Activated naive CD8-positive, alpha-beta T cell treated with anti-CD3 and anti-CD28 coated beads, Interleukin-2, amount 50 U/mL, for 24 hours (primary cell): Measurements from ENCODE around the gene GSTO1.

Experiments
- ATAC-seq: fragments of 150-1000 bp; cut with Tn5 transposase; one replicate; pipeline ENCODE4 v1.10.0; 2021
- DNase-seq: peaks from one replicate; pipeline ENCODE4 v3.0.0; 2021
- H3K27ac Mint-ChIP-seq: one replicate; pipeline ENCODE4 v1.8.0; 2021; ENCODE audit warnings: mild to moderate bottlenecking, mixed read lengths
- H3K27me3 Mint-ChIP-seq: one replicate; pipeline ENCODE4 v1.8.0; 2021; ENCODE audit warnings: mixed read lengths
- H3K36me3 Mint-ChIP-seq: one replicate; pipeline ENCODE4 v1.8.0; 2021; ENCODE audit warnings: low read depth, mixed read lengths
- H3K4me1 Mint-ChIP-seq: one replicate; pipeline ENCODE4 v1.8.0; 2021; ENCODE audit warnings: mixed read lengths
- H3K4me3 Mint-ChIP-seq: one replicate; pipeline ENCODE4 v1.8.0; 2021; ENCODE audit warnings: mild to moderate bottlenecking, moderate library complexity, mixed read lengths
- H3K9me3 Mint-ChIP-seq: one replicate; pipeline ENCODE4 v1.8.0; 2021; ENCODE audit warnings: mixed read lengths

GSTO1 gene

GRCh38 chr10:104254493-104255310 is at the start of gene GSTO1:
Gene GSTO1, plus strand, starts transcription at chr10:104254892. Its CDS starts 37 bp downstream, at chr10:104254929.
- H3K36me3 Mint-ChIP-seq, result peaks cover 43% of the 10 kb centered on the region
- DNase-seq, result peak; percentile 71
- H3K27me3 Mint-ChIP-seq, result peaks cover 4% of the 10 kb centered on the region
- H3K4me3 Mint-ChIP-seq, result peak within 1 kb of the TSS; percentile 90
- no peaks in the 10 kb centered on the region for H3K9me3 Mint-ChIP-seq
- ATAC-seq, result peak; percentile 65
- peaks cover 57% of the 10 kb centered on the region for H3K4me1 Mint-ChIP-seq
- peak within 1 kb of the TSS; percentile 95 for H3K27ac Mint-ChIP-seq

DNA sequence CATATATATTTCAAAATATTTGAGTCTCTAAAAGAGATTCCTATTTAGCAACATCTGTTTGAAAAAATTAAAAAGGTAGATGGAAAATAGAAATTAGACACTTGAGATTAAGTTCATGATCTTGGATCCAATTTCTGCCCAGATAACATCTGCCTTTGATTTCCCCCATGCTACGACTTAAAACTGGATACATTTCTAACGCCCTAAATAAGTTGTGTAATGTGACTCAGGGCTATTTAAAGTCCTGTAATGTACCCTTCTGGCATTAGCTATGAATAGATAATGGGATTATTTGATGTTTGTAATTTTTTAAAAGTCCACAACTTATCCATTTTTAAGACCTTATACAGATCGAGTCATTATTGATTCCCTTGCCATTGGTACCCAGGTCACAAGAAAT is 46.0 kb upstream of the GSTO1 start:
- DNase-seq (no peak), ATAC-seq (no peak)
- no peaks in the 10 kb centered on the region for H3K9me3 Mint-ChIP-seq
- H3K27ac Mint-ChIP-seq, result no peak overlapping the region
- H3K36me3 Mint-ChIP-seq, result no peaks in the 10 kb centered on the region
- H3K27me3 Mint-ChIP-seq, result peaks cover 9% of the 10 kb centered on the region
- H3K4me3 Mint-ChIP-seq, result no peak overlapping the region
- no peaks in the 10 kb centered on the region for H3K4me1 Mint-ChIP-seq

DNA sequence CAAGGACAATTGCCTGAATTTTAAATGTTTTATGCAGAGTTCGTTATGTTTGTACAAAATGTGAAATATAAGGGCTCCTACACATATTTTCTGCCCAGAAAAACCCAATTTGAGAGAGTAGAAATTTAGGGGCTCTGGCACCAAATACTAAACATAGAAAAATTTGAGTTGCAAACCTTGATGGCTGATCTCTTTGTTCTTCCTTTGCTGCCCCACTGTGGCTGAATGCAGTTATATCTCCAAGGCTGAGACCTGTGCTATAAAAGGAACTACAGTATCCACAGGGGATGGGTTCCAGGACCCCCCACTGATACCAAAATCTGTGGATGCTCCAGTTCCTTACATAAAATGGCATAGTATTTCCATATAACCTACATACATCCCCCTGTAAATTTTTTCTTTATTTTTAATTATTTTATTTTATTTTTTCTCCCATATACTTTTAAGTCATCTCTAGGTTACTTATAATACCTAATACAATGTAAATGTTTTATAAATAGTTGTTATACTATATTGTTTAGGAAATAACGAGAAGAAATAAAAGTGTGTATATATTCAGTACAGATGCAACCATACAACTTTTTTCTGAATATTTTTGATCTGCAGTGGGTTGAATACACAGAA is 45.0 kb upstream of the GSTO1 start:
- Mint-ChIP-seq H3K4me1 (no peaks in the 10 kb centered on the region), H3K27ac (no peak overlapping the region), H3K4me3 (no peak overlapping the region), H3K9me3 (no peaks in the 10 kb centered on the region), H3K36me3 (no peaks in the 10 kb centered on the region), H3K27me3 (peaks cover 10% of the 10 kb centered on the region)
- ATAC-seq (no peak), DNase-seq (peak; percentile 22)

GRCh38 chr10:104216631-104217030 is 38.1 kb upstream of the GSTO1 start:
- Mint-ChIP-seq H3K4me1 (no peaks in the 10 kb centered on the region), H3K4me3 (no peak overlapping the region), H3K36me3 (no peaks in the 10 kb centered on the region), H3K27me3 (peaks cover 15% of the 10 kb centered on the region), H3K27ac (no peak overlapping the region), H3K9me3 (no peaks in the 10 kb centered on the region)
- ATAC-seq (no peak), DNase-seq (no peak)

DNA sequence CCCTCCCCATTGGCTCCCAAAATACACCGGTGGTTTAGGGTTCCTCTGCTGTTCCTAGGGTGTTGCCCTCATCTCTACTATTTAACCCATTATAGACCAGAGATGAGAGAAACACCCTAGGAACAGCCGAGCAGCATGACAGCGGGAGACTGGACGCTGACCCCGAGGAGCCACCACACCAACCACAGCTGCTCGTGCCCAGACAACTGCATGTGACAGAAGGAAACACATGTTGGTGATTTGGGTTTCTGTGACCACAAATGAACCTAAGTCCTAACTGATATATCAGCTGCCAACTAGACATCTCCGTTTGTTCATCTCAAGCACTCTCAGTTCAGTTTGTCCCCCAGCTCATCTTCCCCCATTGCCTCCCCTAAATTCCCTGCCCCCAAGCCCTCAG is 35.9 kb upstream of the GSTO1 start:
- no peak for ATAC-seq
- H3K9me3 Mint-ChIP-seq, result no peaks in the 10 kb centered on the region

DNA sequence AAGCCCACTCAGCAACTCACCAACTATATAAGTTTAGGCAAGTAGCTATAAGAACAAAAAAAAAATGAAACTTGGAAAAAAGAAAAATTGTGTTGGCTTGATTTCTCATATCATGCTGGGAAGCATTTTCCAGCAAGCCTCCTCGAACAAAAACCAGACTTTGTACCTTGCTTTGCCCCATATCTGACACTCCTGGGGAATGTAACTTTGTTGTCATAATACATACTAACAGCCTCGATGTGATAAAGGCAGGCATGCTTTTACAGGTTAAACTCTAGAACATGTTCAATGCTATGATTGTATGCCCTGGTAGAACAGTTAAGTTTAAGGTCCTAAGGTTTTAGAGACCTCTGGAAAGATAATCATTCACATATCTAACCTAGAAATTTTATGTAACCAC is 34.2 kb upstream of the GSTO1 start:
- Mint-ChIP-seq H3K36me3 (no peaks in the 10 kb centered on the region), H3K27ac (no peak overlapping the region), H3K4me1 (no peaks in the 10 kb centered on the region), H3K27me3 (peaks cover 14% of the 10 kb centered on the region), H3K4me3 (no peak overlapping the region), H3K9me3 (no peaks in the 10 kb centered on the region)
- ATAC-seq (no peak), DNase-seq (no peak)

More for the DNA sequence above, 35.9 kb upstream of the GSTO1 start:
- H3K36me3 Mint-ChIP-seq, result no peaks in the 10 kb centered on the region
- no peaks in the 10 kb centered on the region for H3K4me1 Mint-ChIP-seq
- no peak overlapping the region for H3K4me3 Mint-ChIP-seq
- H3K27ac Mint-ChIP-seq, result no peak overlapping the region
- DNase-seq, result no peak
- H3K27me3 Mint-ChIP-seq, result peaks cover 13% of the 10 kb centered on the region

DNA sequence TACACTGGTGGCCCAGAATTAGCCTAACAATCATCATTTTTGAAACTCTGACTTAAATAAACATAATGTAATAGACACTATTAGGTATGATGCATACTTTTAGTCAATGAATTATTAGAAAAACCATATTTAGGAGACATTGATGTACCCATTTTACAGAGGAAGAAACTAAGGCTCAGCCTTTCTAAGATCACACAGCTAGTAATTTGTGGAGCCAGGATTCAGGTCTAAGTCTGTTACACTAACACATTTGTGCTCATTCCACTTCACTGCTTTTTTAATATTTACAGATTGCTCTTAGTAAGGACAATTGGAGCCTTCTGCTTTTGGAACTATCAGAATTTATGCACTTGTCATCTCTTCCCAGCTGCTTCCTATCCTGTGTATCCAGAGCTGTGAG is 31.4 kb upstream of the GSTO1 start:
- DNase-seq, result no peak
- no peak for ATAC-seq
- no peaks in the 10 kb centered on the region for H3K9me3 Mint-ChIP-seq
- H3K36me3 Mint-ChIP-seq, result no peaks in the 10 kb centered on the region
- H3K4me3 Mint-ChIP-seq, result no peak overlapping the region
- peaks cover 22% of the 10 kb centered on the region for H3K27me3 Mint-ChIP-seq
- H3K4me1 Mint-ChIP-seq, result no peaks in the 10 kb centered on the region
- no peak overlapping the region for H3K27ac Mint-ChIP-seq

GRCh38 chr10:104230490-104230889 is 24.2 kb upstream of the GSTO1 start:
- no peaks in the 10 kb centered on the region for H3K36me3 Mint-ChIP-seq
- H3K27me3 Mint-ChIP-seq, result peaks cover 17% of the 10 kb centered on the region
- ATAC-seq, result no peak
- no peak for DNase-seq
- H3K4me1 Mint-ChIP-seq, result peaks cover 12% of the 10 kb centered on the region
- no peak overlapping the region for H3K27ac Mint-ChIP-seq
- H3K9me3 Mint-ChIP-seq, result no peaks in the 10 kb centered on the region
- H3K4me3 Mint-ChIP-seq, result no peak overlapping the region

GRCh38 chr10:104231784-104232612 is 22.7 kb upstream of the GSTO1 start, which contains the start of gene CFAP43:
Gene CFAP43, minus strand, starts transcription at chr10:104232364. Its CDS starts 118 bp downstream, at chr10:104232246.
- H3K4me1 Mint-ChIP-seq, result peaks cover 12% of the 10 kb centered on the region
- peaks cover 24% of the 10 kb centered on the region for H3K27me3 Mint-ChIP-seq
- H3K36me3 Mint-ChIP-seq, result no peaks in the 10 kb centered on the region
- peak within 1 kb of the TSS; percentile 67 for H3K27ac Mint-ChIP-seq
- peak; percentile 100 for ATAC-seq
- H3K4me3 Mint-ChIP-seq, result peak within 1 kb of the TSS; percentile 84
- peak; percentile 99 for DNase-seq
- peaks cover 5% of the 10 kb centered on the region for H3K9me3 Mint-ChIP-seq

GRCh38 chr10:104232613-104233102 is 22.0 kb upstream of the GSTO1 start:
- ATAC-seq (peak; percentile 2), DNase-seq (no peak)
- no peaks in the 10 kb centered on the region for H3K36me3 Mint-ChIP-seq
- H3K27me3 Mint-ChIP-seq, result peaks cover 22% of the 10 kb centered on the region
- H3K4me1 Mint-ChIP-seq, result peaks cover 12% of the 10 kb centered on the region
- peaks cover 5% of the 10 kb centered on the region for H3K9me3 Mint-ChIP-seq
- peak overlapping the region; percentile 84 for H3K4me3 Mint-ChIP-seq
- peak overlapping the region; percentile 67 for H3K27ac Mint-ChIP-seq

- DNase-seq (no peak), ATAC-seq (no peak)
- Mint-ChIP-seq H3K36me3 (no peaks in the 10 kb centered on the region), H3K27me3 (peaks cover 19% of the 10 kb centered on the region), H3K4me1 (peaks cover 12% of the 10 kb centered on the region), H3K4me3 (peak overlapping the region; percentile 10), H3K9me3 (peaks cover 5% of the 10 kb centered on the region), H3K27ac (no peak overlapping the region)
Observed at GRCh38 chr10:104233817-104234216, 20.9 kb upstream of the GSTO1 start.

GRCh38 chr10:104234934-104235333 is 19.8 kb upstream of the GSTO1 start:
- Mint-ChIP-seq H3K27ac (no peak overlapping the region), H3K4me3 (no peak overlapping the region), H3K4me1 (peaks cover 12% of the 10 kb centered on the region), H3K27me3 (peaks cover 20% of the 10 kb centered on the region), H3K9me3 (peaks cover 5% of the 10 kb centered on the region), H3K36me3 (no peaks in the 10 kb centered on the region)
- DNase-seq (no peak), ATAC-seq (no peak)

DNA sequence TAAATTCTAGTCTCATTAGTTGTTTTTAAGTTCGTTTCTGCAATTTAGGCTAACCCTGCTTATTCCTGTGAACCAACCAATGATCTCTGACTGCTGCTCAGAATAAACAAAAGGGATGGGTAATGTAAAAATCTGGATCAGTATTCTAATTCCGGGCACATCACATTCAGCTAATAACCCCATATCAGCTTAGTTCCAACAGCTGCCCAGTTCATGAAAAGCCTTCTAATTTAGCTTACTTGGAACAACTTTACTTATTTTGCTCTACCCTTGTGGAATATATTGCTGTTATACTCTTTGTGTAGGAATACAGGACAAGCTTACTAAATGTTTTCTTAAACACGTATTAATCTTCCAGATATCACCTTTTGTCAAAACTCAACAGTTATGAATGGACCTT is 18.9 kb upstream of the GSTO1 start:
- ATAC-seq, result no peak
- Mint-ChIP-seq H3K36me3 (no peaks in the 10 kb centered on the region), H3K4me1 (peaks cover 12% of the 10 kb centered on the region), H3K9me3 (peaks cover 5% of the 10 kb centered on the region), H3K4me3 (no peak overlapping the region), H3K27ac (no peak overlapping the region), H3K27me3 (peaks cover 23% of the 10 kb centered on the region)
- no peak for DNase-seq

DNA sequence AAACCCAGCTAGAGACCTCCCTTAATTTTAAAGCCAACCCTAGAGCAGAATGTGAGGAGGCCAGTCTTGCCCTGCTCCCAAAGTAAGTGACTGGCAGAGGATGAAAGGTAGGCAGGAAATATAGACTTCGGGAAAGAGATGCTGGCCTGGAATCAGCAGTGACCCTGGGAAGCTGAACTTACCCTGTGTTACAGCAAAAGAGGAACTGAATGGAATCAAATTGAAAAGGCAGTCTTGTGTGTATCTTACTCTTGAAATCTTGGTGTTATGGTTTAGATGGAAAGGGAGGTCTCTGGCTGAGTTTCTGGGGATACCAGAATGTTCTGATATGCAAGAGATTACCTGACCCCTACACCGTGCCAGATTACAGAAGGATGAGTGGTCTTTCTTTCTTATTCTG is 14.6 kb upstream of the GSTO1 start:
- DNase-seq (no peak), ATAC-seq (no peak)
- H3K27ac Mint-ChIP-seq, result no peak overlapping the region
- H3K27me3 Mint-ChIP-seq, result peaks cover 19% of the 10 kb centered on the region
- H3K36me3 Mint-ChIP-seq, result no peaks in the 10 kb centered on the region
- peaks cover 5% of the 10 kb centered on the region for H3K9me3 Mint-ChIP-seq
- H3K4me3 Mint-ChIP-seq, result no peak overlapping the region
- no peaks in the 10 kb centered on the region for H3K4me1 Mint-ChIP-seq
